Fibroblast of the aortic adventitia (primary cell): ENCODE data around the gene SPRED2. TPM values are rescaled to one million over a fixed set of nuclear protein-coding genes. Genes with fewer than 3 reads are reported as not detected.

ENCODE experiments used
- DNase-seq: peaks from one replicate; pipeline ENCODE4 v3.0.0-alpha.2; 2010; ENCODE audit warnings: low read depth
- H3K4me3 ChIP-seq: 2 replicates; pipeline ENCODE4 v1.5.1; 2011; ENCODE audit warnings: low read depth, mild to moderate bottlenecking, control low read depth, low read length, moderate library complexity
- CTCF ChIP-seq: IDR thresholded peaks from 2 replicates; pipeline ENCODE4 v1.5.1; 2011; ENCODE audit warnings: mild to moderate bottlenecking, low read length, control low read depth, inconsistent platforms; ENCODE audit not compliant: insufficient read depth
- total RNA-seq: library from RNA; depleted of rRNA; stranded (reverse); fragments of >200 nt; gene quantifications from 2 replicates; pipeline ENCODE4 v1.2.3, GENCODE V29; 2012; ENCODE audit warnings: low replicate concordance

The SPRED2 gene
- total RNA-seq, 1 donor = 20.6 TPM

GRCh38 chr2:65355186-65355831 lies 77.1 kb downstream of the SPRED2 start:
- no peak for TF ChIP-seq CTCF
- H3K4me3 ChIP-seq = no peak overlapping the region
- DNase-seq = no peak

- no peak for DNase-seq
- no peak for TF ChIP-seq CTCF
- no peak overlapping the region for H3K4me3 ChIP-seq
Measured at GRCh38 chr2:65354773-65355172, 77.6 kb downstream of the SPRED2 start.

- no peak for DNase-seq
- no peak for TF ChIP-seq CTCF
- H3K4me3 ChIP-seq = no peak overlapping the region
Measured at GRCh38 chr2:65353927-65354326, 78.5 kb downstream of the SPRED2 start.

- H3K4me3 ChIP-seq = no peak overlapping the region
- TF ChIP-seq CTCF = no peak
- no peak for DNase-seq
Measured at GRCh38 chr2:65353046-65353445, 79.4 kb downstream of the SPRED2 start.

GRCh38 chr2:65351948-65352595 lies 80.3 kb downstream of the SPRED2 start:
- DNase-seq = no peak
- no peak for TF ChIP-seq CTCF
- H3K4me3 ChIP-seq = no peak overlapping the region

GRCh38 chr2:65351234-65351947 lies 81.0 kb downstream of the SPRED2 start:
- no peak for TF ChIP-seq CTCF
- DNase-seq = peak; percentile 74

More at GRCh38 chr2:65351234-65351947, 81.0 kb downstream of the SPRED2 start:
- H3K4me3 ChIP-seq = no peak overlapping the region
